Right forelimb (tissue), 1 donor: ENCODE measurements around the gene VSIG8.

Experiments
- DNase-seq: peaks from one replicate; pipeline ENCODE4 v3.0.0-alpha.2; 2018

The VSIG8 gene

DNA sequence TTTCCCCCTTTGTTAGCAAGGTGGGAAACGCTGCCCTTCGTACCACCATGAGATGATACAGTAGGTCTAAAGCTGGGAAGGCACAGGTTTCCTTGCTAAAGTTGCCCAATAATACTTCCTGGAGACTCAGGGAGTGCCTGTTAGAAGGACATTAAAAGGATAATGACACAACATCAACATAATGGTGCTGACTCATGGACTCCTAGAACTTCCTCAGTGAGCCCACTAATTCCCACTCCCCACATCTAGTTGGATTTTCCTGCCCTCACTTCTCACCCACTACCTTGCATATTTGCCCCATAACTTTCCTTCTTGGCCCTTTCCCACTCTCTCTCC lies 20.0 kb upstream of the VSIG8 start:
- DNase-seq = no peak

GRCh38 chr1:159881622-159882526 lies 19.4 kb upstream of the VSIG8 start:
- no peak for DNase-seq

GRCh38 chr1:159880430-159880829 lies 18.0 kb upstream of the VSIG8 start:
- DNase-seq = no peak

- no peak for DNase-seq
These were observed 17.5 kb upstream of the VSIG8 start for GRCh38 chr1:159879977-159880376.

GRCh38 chr1:159879136-159879535 lies 16.7 kb upstream of the VSIG8 start:
- no peak for DNase-seq

GRCh38 chr1:159877695-159878444 lies 15.4 kb upstream of the VSIG8 start:
- no peak for DNase-seq

- no peak for DNase-seq
These were observed 11.2 kb upstream of the VSIG8 start for GRCh38 chr1:159873530-159874143.

- no peak for DNase-seq
These were observed 10.4 kb upstream of the VSIG8 start for GRCh38 chr1:159872891-159873290.

- no peak for DNase-seq
These were observed 8.2 kb upstream of the VSIG8 start for GRCh38 chr1:159870704-159871103.

DNA sequence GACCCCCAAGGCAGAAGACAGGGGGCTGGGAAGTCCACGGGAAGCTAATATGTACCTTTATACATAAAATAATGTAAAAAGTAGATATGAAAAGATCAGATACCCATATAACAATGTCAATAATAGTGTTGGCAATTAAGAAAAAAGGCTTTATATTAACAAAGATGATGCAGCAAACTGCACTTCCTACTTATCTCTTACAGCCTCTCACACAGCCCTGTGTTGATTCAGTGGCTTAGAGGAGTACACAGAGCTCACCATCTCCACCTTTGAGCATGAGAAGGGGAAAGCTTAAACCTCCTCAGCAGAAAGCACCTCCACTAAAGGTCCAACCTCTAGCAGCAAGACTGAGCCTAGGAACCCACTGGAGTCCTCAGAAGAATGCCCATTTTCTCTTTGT lies 7.2 kb upstream of the VSIG8 start:
- DNase-seq = no peak

- DNase-seq = no peak
These were observed 6.7 kb upstream of the VSIG8 start for GRCh38 chr1:159869173-159869572.

- DNase-seq = no peak
These were observed 6.3 kb upstream of the VSIG8 start for GRCh38 chr1:159868766-159869165.

DNA sequence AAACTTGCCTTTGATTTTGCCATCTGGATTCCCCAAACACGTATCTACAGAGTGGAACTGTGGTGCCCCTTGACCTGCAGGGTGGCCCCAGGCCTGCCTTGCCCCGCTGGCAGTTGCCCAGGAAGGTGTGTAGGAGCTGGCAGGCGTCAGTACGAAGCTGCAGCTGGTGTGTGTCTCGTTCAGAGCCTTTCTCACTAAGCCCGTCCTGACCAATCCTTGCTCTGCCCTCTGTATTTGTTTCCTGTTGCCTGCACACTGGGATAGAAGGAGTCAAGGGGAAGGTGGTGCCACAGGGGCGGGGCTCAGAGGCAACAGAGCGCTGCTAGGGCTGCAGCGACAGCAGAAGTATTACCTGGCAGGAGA lies 5.2 kb upstream of the VSIG8 start:
- DNase-seq = no peak

GRCh38 chr1:159866905-159867663 lies 4.6 kb upstream of the VSIG8 start:
- DNase-seq = no peak

- no peak for DNase-seq
These were observed 3.6 kb upstream of the VSIG8 start for GRCh38 chr1:159866066-159866465.

DNA sequence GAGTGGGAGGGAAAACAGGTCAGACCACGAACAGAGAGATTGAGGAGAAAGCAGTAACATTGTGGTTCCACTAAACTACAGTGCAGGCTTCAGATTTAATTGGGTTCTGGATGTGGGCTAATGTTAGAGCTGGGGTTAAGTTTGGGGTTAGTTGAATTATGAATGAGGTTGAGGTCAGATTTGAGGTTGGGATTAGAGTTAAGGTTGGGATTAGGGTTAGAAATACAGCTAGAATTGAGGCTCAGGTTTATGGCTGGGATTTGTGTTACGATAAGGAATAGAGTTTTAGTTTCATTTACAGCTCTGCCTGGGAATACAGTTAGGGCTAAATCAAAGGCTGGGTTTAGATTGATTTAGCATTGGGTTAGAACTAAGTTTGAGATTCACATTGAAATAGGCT lies 1.8 kb upstream of the VSIG8 start:
- no peak for DNase-seq

- no peak for DNase-seq
These were observed 426 bp downstream of the VSIG8 start for GRCh38 chr1:159862031-159862430.

- DNase-seq = no peak
These were observed 1.2 kb downstream of the VSIG8 start for GRCh38 chr1:159861218-159861617.

DNA sequence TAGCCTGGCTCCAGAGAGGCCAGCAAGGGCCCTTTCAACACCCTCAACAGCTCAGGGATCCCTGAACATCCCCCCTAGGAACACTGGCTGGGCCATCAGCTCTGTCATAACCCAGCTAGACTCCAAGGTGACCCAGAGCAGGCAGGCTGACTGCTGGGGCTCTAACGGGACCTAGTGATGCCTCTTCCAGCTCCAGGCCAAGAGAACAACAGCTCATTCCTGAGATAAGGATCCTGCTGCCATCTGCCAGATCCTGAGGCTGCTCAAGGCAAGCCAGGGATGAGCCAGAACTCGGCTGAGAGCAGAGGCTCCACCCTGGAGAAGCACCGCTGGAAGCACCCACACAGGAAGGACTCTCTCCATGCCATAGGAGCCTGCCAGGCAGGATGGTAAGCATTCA lies 2.0 kb downstream of the VSIG8 start:
- no peak for DNase-seq

DNA sequence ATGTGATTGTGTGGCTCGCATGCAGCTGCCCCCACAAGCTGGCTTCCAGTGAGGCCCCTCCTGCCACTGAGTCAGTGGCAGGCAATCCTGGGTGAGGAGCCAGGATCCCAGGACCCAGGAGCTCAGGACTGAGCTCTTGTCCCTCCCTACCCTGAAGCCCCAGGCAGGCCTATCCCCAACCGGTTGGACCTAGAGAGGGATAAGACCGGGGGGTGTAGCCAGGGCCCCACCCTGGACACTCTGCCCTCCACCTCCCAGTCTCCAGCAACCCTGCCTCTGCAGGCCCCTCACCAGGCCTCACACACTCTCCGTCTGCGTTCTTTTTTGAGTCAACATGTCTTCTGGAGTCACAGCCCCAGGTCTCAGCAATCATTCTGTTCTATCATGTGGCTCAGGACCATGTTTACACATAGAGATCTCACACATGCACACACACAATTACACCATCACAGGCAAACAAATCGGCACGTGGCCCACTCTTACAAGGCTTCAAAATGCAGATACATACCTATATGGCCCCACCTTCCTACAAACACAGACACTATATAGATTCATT lies 2.6 kb downstream of the VSIG8 start:
- DNase-seq = no peak

DNA sequence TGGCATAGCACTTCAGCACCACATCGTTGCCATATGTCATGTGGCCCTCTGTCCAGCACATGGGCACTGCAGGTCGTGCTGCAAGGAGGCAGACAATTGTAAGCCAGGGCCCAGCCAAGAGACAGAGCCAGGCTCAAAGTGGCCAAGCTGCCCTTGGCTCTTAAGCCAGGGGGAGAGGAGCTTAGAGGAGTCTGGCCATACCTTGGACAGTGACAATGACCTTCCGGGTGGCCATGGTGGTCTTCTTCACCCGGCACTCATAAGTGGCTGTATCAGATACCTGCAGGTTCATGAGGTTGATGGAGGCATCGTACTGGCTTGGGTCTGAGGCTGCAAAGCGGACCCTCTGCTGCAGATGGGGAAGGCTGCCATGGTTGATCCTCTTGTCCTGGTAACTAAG lies 4.6 kb downstream of the VSIG8 start:
- no peak for DNase-seq

DNA sequence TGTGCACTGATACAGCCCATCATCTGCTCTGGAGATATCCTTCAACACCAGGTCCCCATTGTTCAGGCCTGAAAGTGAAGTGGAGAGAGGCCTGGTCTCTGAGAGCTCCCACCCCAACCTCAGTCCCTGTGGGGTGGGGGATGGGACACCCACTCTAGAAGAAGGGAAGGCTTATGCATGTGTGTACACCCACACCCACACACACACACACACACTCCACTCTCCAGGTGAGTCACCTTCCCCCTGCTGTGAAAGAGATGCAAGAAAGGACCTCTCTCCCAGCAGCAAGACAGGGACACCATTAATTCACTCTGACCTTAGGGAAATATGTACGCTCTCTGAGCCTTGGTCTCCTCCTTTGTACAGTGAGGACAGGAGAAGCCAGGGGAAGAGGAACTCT lies 5.9 kb downstream of the VSIG8 start:
- no peak for DNase-seq

DNA sequence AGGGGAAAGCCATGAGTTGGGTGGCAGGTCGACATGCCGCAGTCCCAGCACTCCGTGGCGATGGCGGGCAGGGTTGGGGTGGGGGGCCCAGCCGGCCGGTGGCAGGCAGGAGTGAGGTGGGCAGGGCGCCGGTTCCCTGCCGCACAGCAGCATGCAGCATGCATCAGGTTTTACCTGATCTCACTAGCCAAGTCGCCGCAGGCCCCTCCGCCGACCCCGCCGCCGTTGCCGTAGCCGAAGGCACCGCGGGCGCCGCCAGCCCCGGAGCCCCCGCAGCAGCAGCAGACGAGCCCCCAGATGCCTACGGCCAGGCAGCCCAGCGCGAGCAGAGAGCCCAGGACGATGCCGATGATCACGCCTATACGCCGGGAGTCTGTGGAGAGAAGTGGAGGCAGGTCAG lies 6.7 kb downstream of the VSIG8 start:
- DNase-seq = no peak
